Parathyroid adenoma (tissue), 2 donors: ENCODE data around the gene TRAPPC2L.

Source experiments
- H2AFZ ChIP-seq: fragments of 300-600 bp; sonication (generic); one replicate; pipeline ENCODE4 v1.7.0; 2017; ENCODE audit warnings: antibody characterized with exemption, mild to moderate bottlenecking
- H3K27ac ChIP-seq: fragments of 300-600 bp; sonication (generic); one replicate; pipeline ENCODE4 v1.7.0; 2017
- H3K27me3 ChIP-seq: fragments of 300-600 bp; sonication (generic); one replicate; pipeline ENCODE4 v1.7.0; 2017; ENCODE audit warnings: low read length; ENCODE audit not compliant: control insufficient read depth, insufficient read depth
- H3K36me3 ChIP-seq: fragments of 300-600 bp; sonication (generic); one replicate; pipeline ENCODE4 v1.7.0; 2017; ENCODE audit warnings: low read length; ENCODE audit not compliant: control insufficient read depth, insufficient read depth
- H3K4me1 ChIP-seq: fragments of 300-600 bp; sonication (generic); one replicate; pipeline ENCODE4 v1.7.0; 2017; ENCODE audit warnings: control low read depth
- H3K4me2 ChIP-seq: fragments of 300-600 bp; sonication (generic); one replicate; pipeline ENCODE4 v1.7.0; 2017; ENCODE audit warnings: low read length
- H3K4me3 ChIP-seq: fragments of 300-600 bp; sonication (generic); one replicate; pipeline ENCODE4 v1.7.0; 2017; ENCODE audit warnings: low read depth, low read length
- H3K79me2 ChIP-seq: fragments of 300-600 bp; sonication (generic); one replicate; pipeline ENCODE4 v1.7.0; 2017; ENCODE audit warnings: control low read depth
- H3K9ac ChIP-seq: fragments of 300-600 bp; sonication (generic); one replicate; pipeline ENCODE4 v1.7.0; 2017; ENCODE audit warnings: mild to moderate bottlenecking
- H3K9me3 ChIP-seq: fragments of 300-600 bp; sonication (generic); one replicate; pipeline ENCODE4 v1.7.0; 2017; ENCODE audit warnings: low read length; ENCODE audit not compliant: control insufficient read depth
- TF ChIP-seq, protein P1 (sequence below): fragments of 300-600 bp; sonication (generic); IDR thresholded peaks from one replicate; pipeline ENCODE4 v1.7.0; 2017; ENCODE audit warnings: antibody characterized with exemption, mild to moderate bottlenecking
- donor health status: primary hyperparathyroidism.

TRAPPC2L gene

DNA sequence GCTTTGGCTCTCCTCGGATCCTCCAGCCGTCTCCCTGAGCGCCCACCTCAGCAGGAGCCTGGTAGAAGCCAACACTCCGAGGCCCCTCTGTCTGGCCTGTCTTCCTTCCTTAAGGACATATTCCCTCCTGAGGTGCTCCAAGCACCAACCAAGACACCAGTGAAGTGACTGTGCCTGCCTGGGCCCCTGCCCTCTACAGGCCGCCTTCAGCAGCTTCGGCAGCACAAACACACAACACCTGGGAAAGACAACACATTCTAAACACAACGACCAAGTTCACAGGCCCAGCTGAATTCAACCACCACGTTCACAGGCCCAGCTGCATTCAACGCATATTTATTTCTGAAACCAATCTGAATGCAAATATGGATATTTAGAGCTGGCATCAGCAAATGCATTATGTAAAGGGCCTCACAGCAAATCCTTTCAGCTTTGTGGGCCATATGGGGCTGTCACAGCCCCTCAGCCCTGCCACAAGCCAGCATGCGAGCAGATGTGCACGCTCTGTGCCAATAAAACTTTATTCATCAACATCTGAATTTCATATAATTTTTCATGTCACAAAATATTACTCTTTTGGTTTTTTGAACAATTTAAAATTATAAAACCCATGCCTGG is 12.4 kb upstream of the TRAPPC2L start:
- Histone ChIP-seq H3K4me2 (no peak overlapping the region), H3K79me2 (peaks cover 4% of the 10 kb centered on the region), H3K27ac (no peak overlapping the region), H3K9ac (no peak overlapping the region), H3K4me3 (no peak overlapping the region), H3K4me1 (no peaks in the 10 kb centered on the region), H3K36me3 (no peaks in the 10 kb centered on the region), H2AFZ (no peak overlapping the region), H3K9me3 (no peaks in the 10 kb centered on the region), H3K27me3 (no peaks in the 10 kb centered on the region)
- TF ChIP-seq, protein P1, sequence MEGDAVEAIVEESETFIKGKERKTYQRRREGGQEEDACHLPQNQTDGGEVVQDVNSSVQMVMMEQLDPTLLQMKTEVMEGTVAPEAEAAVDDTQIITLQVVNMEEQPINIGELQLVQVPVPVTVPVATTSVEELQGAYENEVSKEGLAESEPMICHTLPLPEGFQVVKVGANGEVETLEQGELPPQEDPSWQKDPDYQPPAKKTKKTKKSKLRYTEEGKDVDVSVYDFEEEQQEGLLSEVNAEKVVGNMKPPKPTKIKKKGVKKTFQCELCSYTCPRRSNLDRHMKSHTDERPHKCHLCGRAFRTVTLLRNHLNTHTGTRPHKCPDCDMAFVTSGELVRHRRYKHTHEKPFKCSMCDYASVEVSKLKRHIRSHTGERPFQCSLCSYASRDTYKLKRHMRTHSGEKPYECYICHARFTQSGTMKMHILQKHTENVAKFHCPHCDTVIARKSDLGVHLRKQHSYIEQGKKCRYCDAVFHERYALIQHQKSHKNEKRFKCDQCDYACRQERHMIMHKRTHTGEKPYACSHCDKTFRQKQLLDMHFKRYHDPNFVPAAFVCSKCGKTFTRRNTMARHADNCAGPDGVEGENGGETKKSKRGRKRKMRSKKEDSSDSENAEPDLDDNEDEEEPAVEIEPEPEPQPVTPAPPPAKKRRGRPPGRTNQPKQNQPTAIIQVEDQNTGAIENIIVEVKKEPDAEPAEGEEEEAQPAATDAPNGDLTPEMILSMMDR: no peak

DNA sequence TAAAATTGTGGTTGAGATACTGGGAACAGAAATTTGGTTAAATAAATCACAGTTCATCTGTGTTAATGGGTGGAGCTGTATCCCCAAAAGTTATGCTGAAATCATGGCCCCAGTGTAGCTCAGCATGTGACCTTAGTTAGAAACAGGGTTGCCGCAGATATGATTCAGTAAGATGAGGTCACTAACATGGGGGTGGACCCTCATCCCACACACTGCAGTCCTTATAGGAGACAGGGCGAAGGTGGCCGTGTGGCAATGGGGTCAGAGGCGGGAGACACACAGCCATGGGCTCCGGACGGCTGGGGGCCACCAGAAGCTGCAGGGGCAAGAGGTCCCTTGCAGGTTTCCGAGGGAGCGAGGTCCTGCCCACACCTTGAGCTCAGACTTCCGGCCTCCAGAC is 10.8 kb upstream of the TRAPPC2L start:
- no peak overlapping the region for H2AFZ ChIP-seq
- H3K36me3 ChIP-seq: no peaks in the 10 kb centered on the region
- H3K4me2 ChIP-seq: no peak overlapping the region
- no peaks in the 10 kb centered on the region for H3K9me3 ChIP-seq
- no peaks in the 10 kb centered on the region for H3K4me1 ChIP-seq
- no peak overlapping the region for H3K9ac ChIP-seq
- H3K27me3 ChIP-seq: no peaks in the 10 kb centered on the region
- H3K4me3 ChIP-seq: no peak overlapping the region
- TF ChIP-seq, protein P1: no peak
- H3K27ac ChIP-seq: no peak overlapping the region
- peaks cover 4% of the 10 kb centered on the region for H3K79me2 ChIP-seq

DNA sequence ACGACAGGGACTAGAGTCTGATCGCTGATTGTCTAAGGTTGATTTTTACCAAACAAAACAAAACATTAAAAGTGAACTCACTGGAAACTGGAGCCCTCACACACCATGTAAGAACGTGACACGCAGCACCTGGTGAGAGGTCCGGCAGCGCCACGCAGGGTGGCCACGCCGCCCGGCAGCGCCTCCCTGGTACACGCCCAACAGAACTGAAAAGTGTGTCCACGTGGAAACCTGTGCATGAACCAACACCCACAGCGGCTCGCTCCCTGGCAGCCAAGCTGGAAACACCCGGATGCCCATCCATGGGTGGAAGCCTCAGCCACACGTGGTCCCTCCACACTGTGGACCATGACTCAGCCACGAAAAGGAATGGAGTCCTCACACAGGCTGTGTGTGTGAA is 9.3 kb upstream of the TRAPPC2L start:
- H3K4me3 ChIP-seq: no peak overlapping the region
- no peaks in the 10 kb centered on the region for H3K4me1 ChIP-seq
- no peak overlapping the region for H2AFZ ChIP-seq
- no peaks in the 10 kb centered on the region for H3K9me3 ChIP-seq
- no peaks in the 10 kb centered on the region for H3K36me3 ChIP-seq
- no peaks in the 10 kb centered on the region for H3K27me3 ChIP-seq
- peaks cover 4% of the 10 kb centered on the region for H3K79me2 ChIP-seq
- TF ChIP-seq, protein P1: no peak
- no peak overlapping the region for H3K9ac ChIP-seq
- H3K4me2 ChIP-seq: no peak overlapping the region
- no peak overlapping the region for H3K27ac ChIP-seq

DNA sequence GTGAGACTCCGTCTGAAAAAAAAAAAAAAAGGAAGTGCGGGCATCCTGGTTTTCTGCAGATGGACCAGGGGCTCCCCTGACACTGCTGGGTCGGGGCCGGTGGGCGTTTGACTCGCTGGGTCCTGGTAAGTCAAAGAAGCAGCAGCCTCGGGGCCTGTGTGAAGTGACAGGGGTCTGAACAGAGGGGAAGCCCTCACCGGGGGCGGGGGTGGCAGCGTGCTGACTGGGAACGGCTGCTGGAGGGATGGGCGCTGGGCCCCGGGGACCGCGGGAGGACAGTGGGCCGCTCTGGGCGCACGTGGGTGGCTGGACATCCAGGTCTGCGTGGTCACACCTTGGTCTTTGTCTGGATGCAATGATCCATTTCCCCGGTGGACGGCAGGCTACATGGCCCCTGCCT is 8.4 kb upstream of the TRAPPC2L start:
- Histone ChIP-seq H3K4me1 (no peaks in the 10 kb centered on the region), H3K79me2 (peaks cover 4% of the 10 kb centered on the region), H3K4me3 (no peak overlapping the region), H3K27me3 (no peaks in the 10 kb centered on the region), H3K36me3 (no peaks in the 10 kb centered on the region), H3K9ac (no peak overlapping the region), H3K9me3 (no peaks in the 10 kb centered on the region), H3K27ac (no peak overlapping the region), H3K4me2 (no peak overlapping the region), H2AFZ (no peak overlapping the region)
- TF ChIP-seq, protein P1: no peak

DNA sequence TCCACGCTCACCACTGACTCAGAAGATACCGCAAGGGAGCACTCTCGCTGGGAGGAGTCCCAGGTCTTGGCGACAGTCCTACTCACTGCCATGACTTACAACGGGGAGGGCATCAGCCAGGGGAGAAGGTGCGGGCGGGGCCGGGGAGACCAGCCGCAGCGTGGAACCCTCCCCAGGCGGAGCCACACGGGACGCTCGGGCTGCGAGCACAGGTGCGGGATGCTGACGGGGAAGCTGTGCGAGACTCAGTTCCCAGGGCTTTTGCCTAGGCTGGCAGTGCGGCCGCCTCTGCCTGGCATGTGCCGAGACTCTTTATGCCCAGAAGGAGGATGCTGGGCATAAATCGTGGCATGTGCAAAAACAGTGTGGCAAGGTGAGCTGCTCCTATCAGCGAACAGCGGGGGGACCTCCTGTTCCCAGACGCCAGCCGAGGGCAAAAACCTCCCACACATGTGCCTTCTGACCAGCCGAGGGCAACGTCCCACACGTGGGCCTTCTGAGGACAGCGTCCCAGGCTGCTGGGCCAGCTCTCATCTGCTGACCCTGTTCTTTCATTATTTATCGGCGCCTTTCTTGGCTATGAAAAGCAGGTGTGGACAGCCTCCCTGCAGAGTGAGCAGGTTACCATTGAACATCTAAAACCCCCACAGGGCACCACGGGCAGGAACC is 6.3 kb upstream of the TRAPPC2L start:
- Histone ChIP-seq H3K79me2 (peaks cover 6% of the 10 kb centered on the region), H3K4me2 (no peak overlapping the region), H2AFZ (no peak overlapping the region), H3K9me3 (no peaks in the 10 kb centered on the region), H3K9ac (no peak overlapping the region), H3K4me3 (no peak overlapping the region), H3K27me3 (no peaks in the 10 kb centered on the region), H3K4me1 (no peaks in the 10 kb centered on the region), H3K36me3 (no peaks in the 10 kb centered on the region), H3K27ac (no peak overlapping the region)
- TF ChIP-seq, protein P1: no peak
